Left cardiac atrium (tissue), 4 donors: ENCODE measurements around the gene TDRD10. TPM values are rescaled to one million over a fixed set of nuclear protein-coding genes. Genes with fewer than 3 reads are reported as not detected.

Experiments used
- ATAC-seq, 2 donors: fragments of 200-7000 bp; cut with Tn5 transposase; one replicate each; pipeline ENCODE4 v1.9.1; 2020; ENCODE audit warnings: mild to moderate bottlenecking in 2 of 2, moderate library complexity in 2 of 2
- DNase-seq: peaks from one replicate; pipeline ENCODE4 v3.0.0-alpha.2; 2020
- intact Hi-C, 2 donors: fragments of 100-400 bp; cut with DNase I; formaldehyde crosslinking; loops; one replicate each; pipeline versions ENCODE4 v1.14.1 to v1.15.1; 2022 to 2023
- long read RNA-seq: library from polyadenylated mRNA; unstranded; transcript quantifications from one replicate; pipeline ENCODE4 v2.0.0, GENCODE V29; 2021
- total RNA-seq, 2 donors: library from RNA; stranded (reverse); fragmentation: NEBNext Ultra II Directional; extraction: Animal tissue kit (Norgen Biotek cat#: 25700); gene quantifications; one replicate each; pipeline ENCODE4 v1.2.1, GENCODE V29; 2021
- donor health status: DM: no; HTN: yes; CAD: no.
- donor health status: DM: no; HTN: yes; CAD: no; lungs with severe emphysema.
- donor health status: DM: yes; HTN: yes; CAD: no.
- donor health status: Dilated cardiomyopathy.

The TDRD10 gene, protein sequence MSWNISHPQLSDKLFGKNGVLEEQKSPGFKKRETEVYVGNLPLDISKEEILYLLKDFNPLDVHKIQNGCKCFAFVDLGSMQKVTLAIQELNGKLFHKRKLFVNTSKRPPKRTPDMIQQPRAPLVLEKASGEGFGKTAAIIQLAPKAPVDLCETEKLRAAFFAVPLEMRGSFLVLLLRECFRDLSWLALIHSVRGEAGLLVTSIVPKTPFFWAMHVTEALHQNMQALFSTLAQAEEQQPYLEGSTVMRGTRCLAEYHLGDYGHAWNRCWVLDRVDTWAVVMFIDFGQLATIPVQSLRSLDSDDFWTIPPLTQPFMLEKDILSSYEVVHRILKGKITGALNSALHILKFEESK
- 1 to 10 TPM; 3.4 to 3.6 TPM for total RNA-seq
- long read RNA-seq, partial matches to known transcripts = 1 of 3 reads
- long read RNA-seq, other reads (novel, unspliced or antisense) = 2 of 3 reads

GRCh38 chr1:154502066-154502743 is at the start of gene TDRD10, which contains the start of gene SHE:
TDRD10 (plus strand) TSS chr1:154502219; CDS start chr1:154506904, 4,685 bp downstream.
SHE (minus strand) TSS chr1:154502412; CDS start chr1:154502026, 386 bp downstream.
- peak; percentile 80 to 83 for ATAC-seq
- intact Hi-C loops = no loop called here
- DNase-seq = peak; percentile 76

GRCh38 chr1:154453161-154453560 is 48.9 kb upstream of the TDRD10 start:
- no peak for DNase-seq
- intact Hi-C loops = loop anchor here in 1 of 2 donors (10.0 kb wide), 1 partner anchor 48 kb away; the partner anchor contains the start of gene IL6R
- ATAC-seq = peak; percentile 39 to 45

GRCh38 chr1:154453574-154454352 is 48.3 kb upstream of the TDRD10 start:
- DNase-seq (no peak), ATAC-seq (peak; percentile 62 to 72)
- intact Hi-C loops = loop anchor here in 1 of 2 donors (10.0 kb wide), 1 partner anchor 49 kb away; the partner anchor contains the start of gene IL6R

GRCh38 chr1:154454386-154455120 is 47.5 kb upstream of the TDRD10 start:
- ATAC-seq (no peak), DNase-seq (no peak)
- intact Hi-C loops = loop anchor here in 1 of 2 donors (10.0 kb wide), 1 partner anchor 50 kb away; the partner anchor contains the start of gene IL6R

GRCh38 chr1:154456631-154457030 is 45.4 kb upstream of the TDRD10 start:
- intact Hi-C loops = loop anchor here in 1 of 2 donors (10.0 kb wide), 1 partner anchor 52 kb away; the partner anchor contains the start of gene IL6R
- no peak for DNase-seq
- no peak for ATAC-seq

GRCh38 chr1:154459080-154459479 is 42.9 kb upstream of the TDRD10 start:
- intact Hi-C loops = loop anchor here in 1 of 2 donors (10.0 kb wide), 1 partner anchor 54 kb away; the partner anchor contains the start of gene IL6R
- no peak for DNase-seq

GRCh38 chr1:154460695-154461260 is 41.2 kb upstream of the TDRD10 start:
- ATAC-seq (no peak), DNase-seq (no peak)
- intact Hi-C loops = no loop called here

More at GRCh38 chr1:154459080-154459479, 42.9 kb upstream of the TDRD10 start:
- ATAC-seq = no peak

GRCh38 chr1:154463512-154463990 is 38.5 kb upstream of the TDRD10 start:
- ATAC-seq = peak; percentile 51 to 58
- intact Hi-C loops = no loop called here
- DNase-seq = no peak

- ATAC-seq (no peak), DNase-seq (no peak)
- intact Hi-C loops = no loop called here
These were observed 36.3 kb upstream of the TDRD10 start for GRCh38 chr1:154465621-154466195.

DNA sequence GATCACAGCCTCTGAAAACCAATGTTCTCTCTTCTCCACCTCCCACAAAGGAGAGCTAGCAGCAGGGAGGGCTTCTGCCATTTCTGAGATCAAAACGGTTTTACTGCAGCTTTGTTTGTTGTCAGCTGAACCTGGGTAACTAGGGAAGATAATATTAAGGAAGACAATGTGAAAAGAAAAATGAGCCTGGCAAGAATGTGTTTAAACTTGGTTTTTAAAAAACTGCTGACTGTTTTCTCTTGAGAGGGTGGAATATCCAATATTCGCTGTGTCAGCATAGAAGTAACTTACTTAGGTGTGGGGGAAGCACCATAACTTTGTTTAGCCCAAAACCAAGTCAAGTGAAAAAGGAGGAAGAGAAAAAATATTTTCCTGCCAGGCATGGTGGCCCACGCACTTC is 35.8 kb upstream of the TDRD10 start:
- no peak for ATAC-seq
- no peak for DNase-seq
- intact Hi-C loops = no loop called here

GRCh38 chr1:154466921-154467417 is 35.0 kb upstream of the TDRD10 start:
- ATAC-seq (no peak), DNase-seq (no peak)
- intact Hi-C loops = no loop called here

- intact Hi-C loops = no loop called here
- DNase-seq (no peak), ATAC-seq (no peak)
These were observed 34.5 kb upstream of the TDRD10 start for GRCh38 chr1:154467434-154468102.

GRCh38 chr1:154468535-154469250 is 33.3 kb upstream of the TDRD10 start:
- DNase-seq (no peak), ATAC-seq (peak in 1 of 2 donors; percentile 14)
- intact Hi-C loops = no loop called here

- ATAC-seq (no peak), DNase-seq (no peak)
- intact Hi-C loops = no loop called here
These were observed 32.0 kb upstream of the TDRD10 start for GRCh38 chr1:154469844-154470560.

DNA sequence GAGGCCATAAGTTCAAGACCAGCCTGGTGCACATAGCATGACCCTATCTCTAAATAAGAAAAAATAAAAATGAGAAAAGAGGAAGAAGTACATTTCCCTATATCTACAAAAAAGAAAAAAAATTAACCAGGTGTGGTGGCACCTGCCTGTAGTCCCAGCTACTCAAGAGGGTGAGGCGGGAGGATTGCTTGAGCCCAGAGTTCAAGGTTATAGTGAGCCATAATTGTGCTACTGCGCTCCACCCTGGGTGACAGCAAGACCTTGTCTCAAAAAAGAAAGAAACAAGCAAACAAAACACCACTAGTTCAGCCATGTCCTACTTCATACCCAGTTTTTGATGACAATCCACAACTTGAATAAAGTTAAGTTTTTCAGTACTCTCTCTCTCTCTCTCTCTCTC is 30.7 kb upstream of the TDRD10 start:
- DNase-seq = no peak
- no peak for ATAC-seq
- intact Hi-C loops = no loop called here
